Smooth muscle cell (in vitro differentiated cells): Measurements from ENCODE around the gene KRT14. TPM values are rescaled to one million over a fixed set of nuclear protein-coding genes. Genes with fewer than 3 reads are reported as not detected.

Experiments used
- DNase-seq: peaks from one replicate; lab custom pipeline; 2025; ENCODE audit not compliant: unreplicated experiment; lab: John Stamatoyannopoulos, UW
- H2AFZ ChIP-seq: fragments of 200-600 bp; sonication (generic); 2 replicates; pipeline ENCODE4 v1.6.0; 2016; ENCODE audit warnings: antibody characterized with exemption, low read depth, mild to moderate bottlenecking
- H3F3A ChIP-seq: fragments of 200-600 bp; sonication (generic); 2 replicates; pipeline ENCODE4 v1.6.0; 2017; ENCODE audit warnings: antibody characterized with exemption, low read depth
- H3K27ac ChIP-seq: fragments of 200-600 bp; sonication (generic); 2 replicates; pipeline ENCODE4 v1.5.1; 2016; ENCODE audit warnings: low read depth, mild to moderate bottlenecking
- H3K27me3 ChIP-seq: fragments of 200-600 bp; sonication (generic); 2 replicates; pipeline ENCODE4 v1.6.1; 2016; ENCODE audit warnings: low read depth, mild to moderate bottlenecking
- H3K36me3 ChIP-seq: fragments of 200-600 bp; sonication (generic); 2 replicates; pipeline ENCODE4 v1.5.1; 2016; ENCODE audit warnings: low read depth
- H3K4me1 ChIP-seq: fragments of 200-600 bp; sonication (generic); 2 replicates; pipeline ENCODE4 v1.5.1; 2016; ENCODE audit warnings: low read depth
- H3K4me2 ChIP-seq: fragments of 200-600 bp; sonication (generic); 2 replicates; pipeline ENCODE4 v1.6.0; 2016; ENCODE audit warnings: mild to moderate bottlenecking
- H3K4me3 ChIP-seq: fragments of 200-600 bp; sonication (generic); 2 replicates; pipeline ENCODE4 v1.5.1; 2016; ENCODE audit warnings: mild to moderate bottlenecking
- H3K79me2 ChIP-seq: fragments of 200-600 bp; sonication (generic); 2 replicates; pipeline ENCODE4 v1.6.0; 2016; ENCODE audit warnings: low read depth, mild to moderate bottlenecking
- H3K9ac ChIP-seq: fragments of 200-600 bp; sonication (generic); 2 replicates; pipeline ENCODE4 v1.6.0; 2016; ENCODE audit warnings: low read depth
- H3K9me3 ChIP-seq: fragments of 200-600 bp; sonication (generic); replicated peaks from 2 replicates; pipeline ENCODE4 v1.5.1; 2016; ENCODE audit warnings: low read depth
- H4K20me1 ChIP-seq: fragments of 200-600 bp; sonication (generic); 2 replicates; pipeline ENCODE4 v1.6.0; 2016; ENCODE audit warnings: low read depth
- WGBS: methylation state at CpG from one replicate; pipeline ENCODE4 v1.1.7; 2016; ENCODE audit warnings: low lambda C conversion rate; 5-methylcytosine and 5-hydroxymethylcytosine counted together
- polyA plus RNA-seq: library from polyadenylated mRNA; unstranded; fragments of >200 nt; fragmentation: Nextera tagmentation; extraction: Ambion mirVana; gene quantifications from 2 replicates; pipeline ENCODE4 v1.2.1, GENCODE V29; 2016
- total RNA-seq: library from RNA; depleted of rRNA; stranded (reverse); fragments of >200 nt; gene quantifications from 2 replicates; pipeline ENCODE4 v1.2.3, GENCODE V29; 2014
- TF ChIP-seq, protein P1 (sequence below): fragments of 200-600 bp; sonication (generic); IDR thresholded peaks from 2 replicates; pipeline ENCODE4 v1.5.1; 2017; ENCODE audit warnings: borderline replicate concordance, mild to moderate bottlenecking, antibody characterized with exemption; ENCODE audit not compliant: insufficient read depth, poor library complexity, severe bottlenecking

The KRT14 gene
- total and polyA plus RNA-seq, 2 experiments from 2014 or later, result 193 to 348 TPM

DNA sequence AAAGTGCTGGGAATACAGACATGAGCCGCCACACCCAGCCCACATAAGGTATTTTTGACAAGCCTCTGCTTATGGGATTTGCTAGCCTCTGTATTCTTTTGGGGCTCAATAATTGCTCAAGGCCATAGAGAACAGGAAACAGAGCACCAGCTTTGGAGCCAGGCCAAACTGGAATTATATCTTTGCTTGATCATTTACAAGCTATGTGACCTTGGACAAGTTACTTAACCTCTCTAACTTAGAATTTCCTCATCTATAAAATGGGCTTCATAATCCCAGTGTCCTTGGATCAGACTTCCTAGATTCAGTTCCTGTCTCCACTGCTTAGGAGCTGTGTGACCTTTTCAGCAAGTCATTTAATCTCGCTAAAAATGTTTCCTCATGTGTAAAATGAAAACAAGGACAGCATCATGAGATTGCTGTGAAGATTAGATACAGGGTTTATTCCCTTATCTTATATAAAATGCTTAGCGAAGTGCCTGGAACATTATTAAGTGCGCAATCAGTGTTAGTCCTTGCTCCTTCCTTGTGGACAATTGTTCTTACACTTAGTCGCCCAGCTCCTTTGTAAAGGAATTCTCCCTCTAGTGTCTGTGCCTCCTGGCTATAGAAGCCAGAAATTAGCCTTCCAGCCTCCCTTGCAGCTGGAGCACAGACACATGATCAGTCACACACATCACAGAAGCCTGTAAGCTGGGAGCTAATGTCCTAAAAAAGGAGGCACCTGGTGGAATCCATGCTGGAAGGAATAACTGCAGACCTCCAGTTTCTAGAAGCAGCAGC is 31.4 kb downstream of the KRT14 start:
- Histone ChIP-seq H3K27me3 (no peaks in the 10 kb centered on the region), H3K27ac (no peak overlapping the region), H3K4me2 (no peak overlapping the region), H2AFZ (no peak overlapping the region), H3K4me1 (peaks cover 4% of the 10 kb centered on the region), H3K9ac (no peak overlapping the region), H4K20me1 (no peaks in the 10 kb centered on the region), H3F3A (no peaks in the 10 kb centered on the region), H3K4me3 (no peak overlapping the region), H3K9me3 (no peaks in the 10 kb centered on the region), H3K36me3 (no peaks in the 10 kb centered on the region), H3K79me2 (no peaks in the 10 kb centered on the region)
- no peak for DNase-seq
- TF ChIP-seq, protein P1, sequence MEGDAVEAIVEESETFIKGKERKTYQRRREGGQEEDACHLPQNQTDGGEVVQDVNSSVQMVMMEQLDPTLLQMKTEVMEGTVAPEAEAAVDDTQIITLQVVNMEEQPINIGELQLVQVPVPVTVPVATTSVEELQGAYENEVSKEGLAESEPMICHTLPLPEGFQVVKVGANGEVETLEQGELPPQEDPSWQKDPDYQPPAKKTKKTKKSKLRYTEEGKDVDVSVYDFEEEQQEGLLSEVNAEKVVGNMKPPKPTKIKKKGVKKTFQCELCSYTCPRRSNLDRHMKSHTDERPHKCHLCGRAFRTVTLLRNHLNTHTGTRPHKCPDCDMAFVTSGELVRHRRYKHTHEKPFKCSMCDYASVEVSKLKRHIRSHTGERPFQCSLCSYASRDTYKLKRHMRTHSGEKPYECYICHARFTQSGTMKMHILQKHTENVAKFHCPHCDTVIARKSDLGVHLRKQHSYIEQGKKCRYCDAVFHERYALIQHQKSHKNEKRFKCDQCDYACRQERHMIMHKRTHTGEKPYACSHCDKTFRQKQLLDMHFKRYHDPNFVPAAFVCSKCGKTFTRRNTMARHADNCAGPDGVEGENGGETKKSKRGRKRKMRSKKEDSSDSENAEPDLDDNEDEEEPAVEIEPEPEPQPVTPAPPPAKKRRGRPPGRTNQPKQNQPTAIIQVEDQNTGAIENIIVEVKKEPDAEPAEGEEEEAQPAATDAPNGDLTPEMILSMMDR, result no peak
- 83% methylated on average over 5 of the region's 5 CpGs for WGBS

DNA sequence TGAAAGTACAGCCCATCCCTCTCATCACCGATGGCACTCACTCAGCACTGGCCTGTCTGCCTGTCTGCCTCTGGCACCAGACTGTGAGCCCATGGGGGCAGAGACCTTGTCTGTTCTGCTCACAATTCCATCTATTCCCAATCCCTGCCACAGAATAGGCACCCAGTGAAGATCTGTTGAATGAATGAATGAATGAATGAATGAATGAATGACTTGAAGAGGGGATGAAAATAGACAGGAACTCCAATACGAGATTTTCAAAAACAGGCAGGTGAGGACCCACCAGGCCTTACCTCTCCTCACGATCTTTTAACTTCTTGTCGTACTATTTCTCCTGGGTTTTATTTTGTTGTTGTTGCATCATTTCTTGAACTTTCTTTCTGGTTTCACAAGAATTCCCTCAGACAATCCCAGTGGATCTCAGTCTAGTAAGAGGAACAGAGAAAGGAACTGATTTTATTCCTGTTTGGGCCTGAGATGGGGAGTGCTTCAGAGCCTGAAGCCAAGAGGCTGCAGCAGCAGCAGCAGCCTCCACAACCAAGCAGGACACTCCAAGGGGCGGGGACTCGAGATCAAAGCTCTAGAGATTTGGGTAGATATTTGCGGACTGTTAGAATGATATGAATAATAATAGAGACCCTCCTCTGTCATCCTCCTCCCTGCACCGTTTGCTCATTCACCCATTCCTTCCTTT is 32.6 kb downstream of the KRT14 start:
- H3K79me2 ChIP-seq, result no peaks in the 10 kb centered on the region
- 71% methylated on average over 8 of the region's 8 CpGs for WGBS
- peaks cover 7% of the 10 kb centered on the region for H3F3A ChIP-seq
- no peaks in the 10 kb centered on the region for H3K9me3 ChIP-seq
- H3K9ac ChIP-seq, result no peak overlapping the region
- H4K20me1 ChIP-seq, result no peaks in the 10 kb centered on the region
- no peaks in the 10 kb centered on the region for H3K27me3 ChIP-seq
- DNase-seq, result no peak
- H3K27ac ChIP-seq, result no peak overlapping the region
- H3K36me3 ChIP-seq, result no peaks in the 10 kb centered on the region
- peaks cover 4% of the 10 kb centered on the region for H3K4me1 ChIP-seq
- no peak overlapping the region for H3K4me3 ChIP-seq
- peak overlapping the region; percentile 55 for H2AFZ ChIP-seq
- no peak overlapping the region for H3K4me2 ChIP-seq
- TF ChIP-seq, protein P1, result no peak

DNA sequence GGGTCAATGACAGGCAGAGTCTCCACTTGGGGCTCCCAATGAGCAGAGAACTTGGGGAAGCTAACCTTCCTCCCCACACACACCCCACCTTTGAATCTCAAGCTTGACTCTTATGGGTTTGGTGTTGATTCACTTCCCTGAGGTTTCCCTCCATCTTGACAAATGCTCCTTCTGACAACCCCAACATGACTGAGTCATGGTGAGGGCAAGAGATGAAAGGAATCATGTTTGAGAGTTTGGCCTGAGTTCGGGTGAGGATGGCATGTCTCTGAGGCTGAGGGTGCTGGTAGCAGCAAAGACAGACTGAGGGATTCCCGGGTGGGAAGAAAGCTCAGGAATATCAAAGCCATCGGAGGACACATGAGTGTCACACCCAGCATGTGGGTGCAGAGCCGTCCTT is 33.5 kb downstream of the KRT14 start:
- no peak for DNase-seq
- H3K9me3 ChIP-seq, result no peaks in the 10 kb centered on the region
- peaks cover 16% of the 10 kb centered on the region for H3F3A ChIP-seq
- WGBS, result 75% methylated on average over 4 of the region's 4 CpGs
- H4K20me1 ChIP-seq, result no peaks in the 10 kb centered on the region
- no peaks in the 10 kb centered on the region for H3K27me3 ChIP-seq
- peaks cover 9% of the 10 kb centered on the region for H3K4me1 ChIP-seq
- no peaks in the 10 kb centered on the region for H3K36me3 ChIP-seq
- no peak overlapping the region for H3K9ac ChIP-seq
- H3K4me2 ChIP-seq, result no peak overlapping the region
- no peak overlapping the region for H3K4me3 ChIP-seq
- no peak overlapping the region for H3K27ac ChIP-seq
- no peaks in the 10 kb centered on the region for H3K79me2 ChIP-seq
- H2AFZ ChIP-seq, result no peak overlapping the region
- TF ChIP-seq, protein P1, result no peak
